ENCODE measurements around the gene PEX6.

Gene PEX6

GRCh38 chr6:42996513-42996912, 17.5 kb upstream of the PEX6 start:
- H3K4me3 ChIP-seq (ENCODE audit: low read depth, low read length): no peak overlapping the region
- no peak for TF ChIP-seq CTCF (IDR thresholded peaks at IDR 0.05; ENCODE audit: low read depth, low read length)

- TF ChIP-seq CTCF (IDR thresholded peaks at IDR 0.05; ENCODE audit: low read depth, low read length): no peak
- H3K4me3 ChIP-seq (ENCODE audit: low read depth, low read length): no peak overlapping the region
Measured at GRCh38 chr6:42993445-42993844, 14.5 kb upstream of the PEX6 start.

GRCh38 chr6:42989923-42990322, 10.9 kb upstream of the PEX6 start:
- H3K4me3 ChIP-seq (ENCODE audit: low read depth, low read length): no peak overlapping the region
- TF ChIP-seq CTCF (IDR thresholded peaks at IDR 0.05; ENCODE audit: low read depth, low read length): no peak

DNA sequence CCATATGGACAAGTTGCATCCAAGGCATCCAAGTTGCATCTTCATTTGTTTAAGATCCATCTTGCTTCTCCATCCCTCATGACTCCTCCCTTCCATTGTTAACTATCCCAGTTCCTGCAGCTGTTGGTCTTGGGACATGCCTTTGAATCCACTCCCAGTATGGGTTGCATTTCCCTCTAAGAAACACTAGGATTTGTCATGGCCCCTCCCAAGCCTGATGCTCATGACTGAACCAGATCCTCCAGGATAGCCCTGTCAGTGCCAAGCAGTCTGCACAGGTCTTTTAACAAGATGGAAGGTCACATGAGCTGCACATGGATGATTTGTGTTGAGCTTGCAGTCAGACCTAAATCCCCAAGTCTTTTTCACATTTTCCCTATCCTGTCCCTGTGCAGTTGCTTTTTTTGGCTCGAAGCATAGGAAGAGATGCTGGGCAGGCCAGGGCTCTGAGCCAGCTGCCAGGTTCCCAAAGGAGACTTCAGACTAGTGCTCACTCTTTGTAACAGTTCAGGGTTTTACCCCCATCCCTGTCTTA, 9.6 kb upstream of the PEX6 start:
- no peak overlapping the region for H3K4me3 ChIP-seq (ENCODE audit: low read depth, low read length)
- no peak for TF ChIP-seq CTCF (IDR thresholded peaks at IDR 0.05; ENCODE audit: low read depth, low read length)

GRCh38 chr6:42987533-42988451, 8.8 kb upstream of the PEX6 start:
- no peak overlapping the region for H3K4me3 ChIP-seq (ENCODE audit: low read depth, low read length)
- no peak for TF ChIP-seq CTCF (IDR thresholded peaks at IDR 0.05; ENCODE audit: low read depth, low read length)

GRCh38 chr6:42984924-42985475, 6.0 kb upstream of the PEX6 start:
- peak overlapping the region; percentile 77 for H3K4me3 ChIP-seq (ENCODE audit: low read depth, low read length)
- no peak for TF ChIP-seq CTCF (IDR thresholded peaks at IDR 0.05; ENCODE audit: low read depth, low read length)
